Pulmonary artery endothelial cell (primary cell): ENCODE measurements around the gene KIAA1586. TPM values are rescaled to one million over a fixed set of nuclear protein-coding genes. Genes with fewer than 3 reads are reported as not detected.

Experiments
- total RNA-seq: library from RNA; depleted of rRNA; stranded (reverse); fragments of >200 nt; gene quantifications from 2 replicates; pipeline ENCODE4 v1.2.3, GENCODE V29; 2014

Gene KIAA1586
- total RNA-seq, 1 donor from 2014 or later = 13.1 TPM

Other genes starting within 250 kb of the KIAA1586 start
- gene BEND6, start 91.6 kb upstream of the KIAA1586 start, total RNA-seq = 1.2 and 1.8 TPM in 2 replicates
- gene ZNF451, start 43.5 kb downstream of the KIAA1586 start, total RNA-seq = 54.4 and 56.1 TPM in 2 replicates
- gene BAG2, start 125.6 kb downstream of the KIAA1586 start, total RNA-seq = 4.0 and 12.2 TPM in 2 replicates
- 16.5 and 16.8 TPM in 2 replicates for gene RAB23, start 175.6 kb downstream of the KIAA1586 start, total RNA-seq